ENCODE data around the gene VPS54. TPM values are rescaled to one million over a fixed set of nuclear protein-coding genes. Genes with fewer than 3 reads are reported as not detected.

The VPS54 gene
- total and polyA plus RNA-seq, 9 of the 15 experiments (the other 6 are each of a cell fraction or from before 2014, with no cell fraction given): 4.9 to 23.2 (median 13.2) TPM

DNA sequence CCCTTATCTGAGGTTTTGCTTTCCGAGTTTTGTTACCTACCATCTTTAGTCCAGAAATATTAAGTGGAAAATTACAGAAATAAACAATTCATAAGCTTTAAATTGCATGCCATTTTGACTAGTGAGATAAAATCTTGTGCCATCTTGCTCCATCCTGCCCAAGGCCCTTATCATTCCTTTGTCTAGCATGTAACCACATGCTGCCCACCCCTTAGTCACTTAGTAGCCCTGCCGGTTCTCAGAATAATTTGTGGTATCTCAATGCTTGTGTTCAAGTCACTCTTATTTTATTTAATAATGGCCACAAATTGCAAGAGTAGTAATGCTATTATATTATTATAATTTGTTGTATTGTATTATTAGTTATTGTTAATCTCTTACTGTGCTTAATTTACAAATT is 36.8 kb upstream of the VPS54 start:
- POLR2A ChIA-PET: no interaction called here
- BruUV-seq (replicated peaks): no TSS peak
- Histone ChIP-seq H3K9me3 (replicated peaks; ENCODE audit: control insufficient read depth, insufficient read depth, low read depth, low read length) (no peaks in the 10 kb centered on the region), H3K36me3 (ENCODE audit: control insufficient read depth, insufficient read depth, low read length) (no peaks in the 10 kb centered on the region), H3K27ac (ENCODE audit: extremely low read depth, low read depth, low read length) (no peak overlapping the region), H3K9me1 (ENCODE audit: control insufficient read depth, insufficient read depth, low read length) (no peaks in the 10 kb centered on the region), H3K4me1 (replicated peaks in 1 of 2; ENCODE audit: control insufficient read depth in 2 of 2, insufficient read depth in 2 of 2, low read length in 2 of 2) (no peaks in the 10 kb centered on the region), H3K4me3 (no peak overlapping the region), H3K4me2 (ENCODE audit: insufficient read depth, low read length) (no peak overlapping the region), H2AFZ (ENCODE audit: low read depth, low read length) (no peak overlapping the region), H3K27me3 (ENCODE audit: control insufficient read depth in 2 of 2, insufficient read depth in 2 of 2, low read length in 2 of 2) (no peaks in the 10 kb centered on the region; a peak in 1 of 5 replicates), H4K20me1 (replicated peaks; ENCODE audit: control insufficient read depth, insufficient read depth, low read length) (no peaks in the 10 kb centered on the region), H3K79me2 (ENCODE audit: control insufficient read depth, insufficient read depth, low read length) (no peaks in the 10 kb centered on the region), H3K9ac (ENCODE audit: insufficient read depth in 1 of 2, low read depth in 2 of 2, low read length in 2 of 2) (no peak overlapping the region)
- CTCF ChIA-PET (ENCODE audit: low intra/inter-chr PET ratio): no interaction called here
- no peak for FAIRE-seq
- WGBS (ENCODE audit: insufficient coverage, low coverage, missing lambda C conversion rate): 17% methylated on average over 2 of the region's 2 CpGs
- in situ Hi-C loops (cut with MboI) (loop anchor here (10.0 kb wide), 2 partner anchors 269 to 429 kb away; no protein-coding TSS in a partner anchor), intact Hi-C loops (cut with micrococcal nuclease) (no loop called here)
- no peak for DNase-seq (ENCODE audit: extremely low read depth in 1 of 4, low spot score in 3 of 4)
- ATAC-seq: no peak
- TF ChIP-seq, protein P1, sequence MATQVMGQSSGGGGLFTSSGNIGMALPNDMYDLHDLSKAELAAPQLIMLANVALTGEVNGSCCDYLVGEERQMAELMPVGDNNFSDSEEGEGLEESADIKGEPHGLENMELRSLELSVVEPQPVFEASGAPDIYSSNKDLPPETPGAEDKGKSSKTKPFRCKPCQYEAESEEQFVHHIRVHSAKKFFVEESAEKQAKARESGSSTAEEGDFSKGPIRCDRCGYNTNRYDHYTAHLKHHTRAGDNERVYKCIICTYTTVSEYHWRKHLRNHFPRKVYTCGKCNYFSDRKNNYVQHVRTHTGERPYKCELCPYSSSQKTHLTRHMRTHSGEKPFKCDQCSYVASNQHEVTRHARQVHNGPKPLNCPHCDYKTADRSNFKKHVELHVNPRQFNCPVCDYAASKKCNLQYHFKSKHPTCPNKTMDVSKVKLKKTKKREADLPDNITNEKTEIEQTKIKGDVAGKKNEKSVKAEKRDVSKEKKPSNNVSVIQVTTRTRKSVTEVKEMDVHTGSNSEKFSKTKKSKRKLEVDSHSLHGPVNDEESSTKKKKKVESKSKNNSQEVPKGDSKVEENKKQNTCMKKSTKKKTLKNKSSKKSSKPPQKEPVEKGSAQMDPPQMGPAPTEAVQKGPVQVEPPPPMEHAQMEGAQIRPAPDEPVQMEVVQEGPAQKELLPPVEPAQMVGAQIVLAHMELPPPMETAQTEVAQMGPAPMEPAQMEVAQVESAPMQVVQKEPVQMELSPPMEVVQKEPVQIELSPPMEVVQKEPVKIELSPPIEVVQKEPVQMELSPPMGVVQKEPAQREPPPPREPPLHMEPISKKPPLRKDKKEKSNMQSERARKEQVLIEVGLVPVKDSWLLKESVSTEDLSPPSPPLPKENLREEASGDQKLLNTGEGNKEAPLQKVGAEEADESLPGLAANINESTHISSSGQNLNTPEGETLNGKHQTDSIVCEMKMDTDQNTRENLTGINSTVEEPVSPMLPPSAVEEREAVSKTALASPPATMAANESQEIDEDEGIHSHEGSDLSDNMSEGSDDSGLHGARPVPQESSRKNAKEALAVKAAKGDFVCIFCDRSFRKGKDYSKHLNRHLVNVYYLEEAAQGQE (IDR thresholded peaks at IDR 0.05; ENCODE audit: borderline replicate concordance): no peak
- TF ChIP-seq, protein P1 (CRISPR knock-in tag; IDR thresholded peaks at IDR 0.05; ENCODE audit: low read depth): no peak
- TF ChIP-seq CBFA2T2 (conservative IDR thresholded peaks at IDR 0.05): no peak
- TF ChIP-seq POLR3A (IDR thresholded peaks at IDR 0.05; ENCODE audit: borderline replicate concordance, extremely low read depth, insufficient read depth, insufficient read length): no peak
- TF ChIP-seq ZKSCAN8 (CRISPR knock-in tag; IDR thresholded peaks at IDR 0.05): no peak
- TF ChIP-seq ZKSCAN3 (CRISPR knock-in tag; IDR thresholded peaks at IDR 0.05): no peak
- TF ChIP-seq SOX6 (IDR thresholded peaks at IDR 0.05): no peak
- TF ChIP-seq KDM4B (IDR thresholded peaks at IDR 0.05; ENCODE audit: borderline replicate concordance in 2 of 2, low read depth in 1 of 2): no peak
- TF ChIP-seq KHSRP (IDR thresholded peaks at IDR 0.05): no peak
- TF ChIP-seq ARNT (IDR thresholded peaks at IDR 0.05): no peak
- no peak for TF ChIP-seq GTF2E2 (tag; IDR thresholded peaks at IDR 0.05)

All from K562 (cell line).